Measurements from ENCODE around the gene ALDH3A2.

DNA sequence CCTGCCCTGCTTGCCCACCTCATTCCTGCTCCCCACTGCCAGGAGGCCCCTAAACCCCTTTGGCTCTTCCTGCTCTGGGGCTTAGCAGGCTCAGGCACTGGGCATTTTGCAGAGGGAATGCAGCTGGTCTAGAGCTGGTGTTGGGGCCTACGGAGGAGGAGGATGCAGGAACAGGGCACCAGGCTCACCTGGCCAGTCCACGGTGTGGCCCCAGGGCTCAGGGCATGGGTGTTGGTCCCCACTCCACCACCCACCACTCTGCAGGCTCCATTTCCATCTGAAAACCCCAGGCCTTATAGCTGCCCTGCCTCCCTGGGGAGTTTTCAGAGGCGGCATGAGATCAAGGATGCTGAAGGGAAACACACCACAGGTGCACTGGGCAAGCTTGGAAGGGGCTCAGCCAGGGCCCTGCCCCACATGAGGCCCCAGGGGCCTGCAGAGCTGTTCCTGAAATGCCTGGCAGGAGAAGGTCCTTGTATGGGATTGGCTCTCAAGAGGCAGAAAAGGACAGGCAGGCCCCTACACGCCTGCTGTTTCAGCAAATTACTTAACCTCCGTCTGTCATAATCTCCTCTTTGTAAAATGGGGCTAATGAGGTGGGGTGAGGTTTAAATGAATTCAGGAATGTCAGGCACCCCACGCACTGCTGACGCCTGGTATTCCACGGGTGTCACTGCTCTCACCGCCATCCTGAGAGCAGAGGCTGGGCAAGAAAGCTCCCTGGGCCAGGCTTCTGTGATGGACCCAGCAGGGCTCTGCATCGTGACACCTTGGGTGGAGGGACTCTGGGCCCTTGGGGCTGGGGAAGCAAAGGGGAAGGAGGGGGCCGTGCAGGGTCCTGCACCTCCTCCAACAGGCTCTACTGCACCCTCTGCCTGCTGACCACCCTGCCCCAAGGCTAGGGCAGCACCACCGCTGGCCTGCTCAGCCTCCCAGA lies 58.5 kb downstream of the ALDH3A2 start:
- TF ChIP-seq BACH2 (CRISPR knock-in tag; IDR thresholded peaks at IDR 0.05; ENCODE audit: borderline replicate concordance) = no peak
- TF ChIP-seq, protein P1, sequence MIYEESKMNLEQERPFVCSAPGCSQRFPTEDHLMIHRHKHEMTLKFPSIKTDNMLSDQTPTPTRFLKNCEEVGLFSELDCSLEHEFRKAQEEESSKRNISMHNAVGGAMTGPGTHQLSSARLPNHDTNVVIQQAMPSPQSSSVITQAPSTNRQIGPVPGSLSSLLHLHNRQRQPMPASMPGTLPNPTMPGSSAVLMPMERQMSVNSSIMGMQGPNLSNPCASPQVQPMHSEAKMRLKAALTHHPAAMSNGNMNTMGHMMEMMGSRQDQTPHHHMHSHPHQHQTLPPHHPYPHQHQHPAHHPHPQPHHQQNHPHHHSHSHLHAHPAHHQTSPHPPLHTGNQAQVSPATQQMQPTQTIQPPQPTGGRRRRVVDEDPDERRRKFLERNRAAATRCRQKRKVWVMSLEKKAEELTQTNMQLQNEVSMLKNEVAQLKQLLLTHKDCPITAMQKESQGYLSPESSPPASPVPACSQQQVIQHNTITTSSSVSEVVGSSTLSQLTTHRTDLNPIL (CRISPR knock-in tag; IDR thresholded peaks at IDR 0.05; ENCODE audit: low read depth) = no peak
- TF ChIP-seq TCF4 (CRISPR knock-in tag; IDR thresholded peaks at IDR 0.05; ENCODE audit: borderline replicate concordance) = no peak
- no peak for TF ChIP-seq ARNTL (CRISPR knock-in tag; IDR thresholded peaks at IDR 0.05; ENCODE audit: borderline replicate concordance, low read depth)
- TF ChIP-seq ZFP30 (CRISPR knock-in tag; IDR thresholded peaks at IDR 0.05) = no peak
- no peak for TF ChIP-seq ZNF8 (CRISPR knock-in tag; IDR thresholded peaks at IDR 0.05)
- TF ChIP-seq RARB (CRISPR knock-in tag; IDR thresholded peaks at IDR 0.05) = no peak
- TF ChIP-seq, protein P2, sequence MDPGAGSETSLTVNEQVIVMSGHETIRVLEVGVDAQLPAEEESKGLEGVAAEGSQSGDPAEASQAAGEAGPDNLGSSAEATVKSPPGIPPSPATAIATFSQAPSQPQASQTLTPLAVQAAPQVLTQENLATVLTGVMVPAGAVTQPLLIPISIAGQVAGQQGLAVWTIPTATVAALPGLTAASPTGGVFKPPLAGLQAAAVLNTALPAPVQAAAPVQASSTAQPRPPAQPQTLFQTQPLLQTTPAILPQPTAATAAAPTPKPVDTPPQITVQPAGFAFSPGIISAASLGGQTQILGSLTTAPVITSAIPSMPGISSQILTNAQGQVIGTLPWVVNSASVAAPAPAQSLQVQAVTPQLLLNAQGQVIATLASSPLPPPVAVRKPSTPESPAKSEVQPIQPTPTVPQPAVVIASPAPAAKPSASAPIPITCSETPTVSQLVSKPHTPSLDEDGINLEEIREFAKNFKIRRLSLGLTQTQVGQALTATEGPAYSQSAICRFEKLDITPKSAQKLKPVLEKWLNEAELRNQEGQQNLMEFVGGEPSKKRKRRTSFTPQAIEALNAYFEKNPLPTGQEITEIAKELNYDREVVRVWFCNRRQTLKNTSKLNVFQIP (CRISPR knock-in tag; IDR thresholded peaks at IDR 0.05; ENCODE audit: borderline replicate concordance, low read depth) = no peak
- TF ChIP-seq OSR1 (CRISPR knock-in tag; IDR thresholded peaks at IDR 0.05) = no peak
- TF ChIP-seq, protein P3, sequence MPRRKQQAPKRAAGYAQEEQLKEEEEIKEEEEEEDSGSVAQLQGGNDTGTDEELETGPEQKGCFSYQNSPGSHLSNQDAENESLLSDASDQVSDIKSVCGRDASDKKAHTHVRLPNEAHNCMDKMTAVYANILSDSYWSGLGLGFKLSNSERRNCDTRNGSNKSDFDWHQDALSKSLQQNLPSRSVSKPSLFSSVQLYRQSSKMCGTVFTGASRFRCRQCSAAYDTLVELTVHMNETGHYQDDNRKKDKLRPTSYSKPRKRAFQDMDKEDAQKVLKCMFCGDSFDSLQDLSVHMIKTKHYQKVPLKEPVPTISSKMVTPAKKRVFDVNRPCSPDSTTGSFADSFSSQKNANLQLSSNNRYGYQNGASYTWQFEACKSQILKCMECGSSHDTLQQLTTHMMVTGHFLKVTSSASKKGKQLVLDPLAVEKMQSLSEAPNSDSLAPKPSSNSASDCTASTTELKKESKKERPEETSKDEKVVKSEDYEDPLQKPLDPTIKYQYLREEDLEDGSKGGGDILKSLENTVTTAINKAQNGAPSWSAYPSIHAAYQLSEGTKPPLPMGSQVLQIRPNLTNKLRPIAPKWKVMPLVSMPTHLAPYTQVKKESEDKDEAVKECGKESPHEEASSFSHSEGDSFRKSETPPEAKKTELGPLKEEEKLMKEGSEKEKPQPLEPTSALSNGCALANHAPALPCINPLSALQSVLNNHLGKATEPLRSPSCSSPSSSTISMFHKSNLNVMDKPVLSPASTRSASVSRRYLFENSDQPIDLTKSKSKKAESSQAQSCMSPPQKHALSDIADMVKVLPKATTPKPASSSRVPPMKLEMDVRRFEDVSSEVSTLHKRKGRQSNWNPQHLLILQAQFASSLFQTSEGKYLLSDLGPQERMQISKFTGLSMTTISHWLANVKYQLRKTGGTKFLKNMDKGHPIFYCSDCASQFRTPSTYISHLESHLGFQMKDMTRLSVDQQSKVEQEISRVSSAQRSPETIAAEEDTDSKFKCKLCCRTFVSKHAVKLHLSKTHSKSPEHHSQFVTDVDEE (CRISPR knock-in tag; IDR thresholded peaks at IDR 0.05) = no peak
- no peak for TF ChIP-seq SNAI2 (CRISPR knock-in tag; IDR thresholded peaks at IDR 0.05)
- TF ChIP-seq TOX (CRISPR knock-in tag; IDR thresholded peaks at IDR 0.05; ENCODE audit: borderline replicate concordance) = no peak
- TF ChIP-seq, protein P4, sequence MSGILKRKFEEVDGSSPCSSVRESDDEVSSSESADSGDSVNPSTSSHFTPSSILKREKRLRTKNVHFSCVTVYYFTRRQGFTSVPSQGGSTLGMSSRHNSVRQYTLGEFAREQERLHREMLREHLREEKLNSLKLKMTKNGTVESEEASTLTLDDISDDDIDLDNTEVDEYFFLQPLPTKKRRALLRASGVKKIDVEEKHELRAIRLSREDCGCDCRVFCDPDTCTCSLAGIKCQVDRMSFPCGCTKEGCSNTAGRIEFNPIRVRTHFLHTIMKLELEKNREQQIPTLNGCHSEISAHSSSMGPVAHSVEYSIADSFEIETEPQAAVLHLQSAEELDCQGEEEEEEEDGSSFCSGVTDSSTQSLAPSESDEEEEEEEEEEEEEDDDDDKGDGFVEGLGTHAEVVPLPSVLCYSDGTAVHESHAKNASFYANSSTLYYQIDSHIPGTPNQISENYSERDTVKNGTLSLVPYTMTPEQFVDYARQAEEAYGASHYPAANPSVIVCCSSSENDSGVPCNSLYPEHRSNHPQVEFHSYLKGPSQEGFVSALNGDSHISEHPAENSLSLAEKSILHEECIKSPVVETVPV (CRISPR knock-in tag; IDR thresholded peaks at IDR 0.05) = no peak
- TF ChIP-seq GLIS3 (CRISPR knock-in tag; IDR thresholded peaks at IDR 0.05) = no peak

All from SK-N-SH treated with all-trans-retinoic acid at 6 μM for 48 hours (cell line).